A549 (cell line): ENCODE data around the gene SPATA31D1.
"Not testable (repeated sequence)": the region's sequence is repeated elsewhere in the genome, so short reads cannot be mapped to it uniquely, and the experiment has no call there.

Source experiments
- CTCF ChIP-seq: fragments of >200 bp; sonication (Bioruptor Twin); formaldehyde crosslinking; IDR thresholded peaks from 3 replicates; pipeline ENCODE4 v1.5.1; 2016
- KDM1A ChIP-seq: fragments of 200-600 bp; sonication (generic); IDR thresholded peaks from 2 replicates; pipeline ENCODE4 v1.6.1; 2016; ENCODE audit warnings: low read depth, mild to moderate bottlenecking
- NR3C1 ChIP-seq: fragments of >200 bp; sonication (Bioruptor Twin); formaldehyde crosslinking; IDR thresholded peaks from 3 replicates; pipeline ENCODE4 v1.6.1; 2017
- POLR2A ChIP-seq: IDR thresholded peaks from 2 replicates; pipeline ENCODE4 v1.6.1; 2012; ENCODE audit warnings: mild to moderate bottlenecking, low read length
- SMC3 ChIP-seq: fragments of >200 bp; sonication (Bioruptor Twin); formaldehyde crosslinking; IDR thresholded peaks from 3 replicates; pipeline ENCODE4 v1.6.1; 2018; ENCODE audit warnings: inconsistent platforms

GRCh38 chr9:81943393-81943792 lies 45.2 kb upstream of the SPATA31D1 start, which contains the start of gene SPATA31D3:
- not testable (repeated sequence) for TF ChIP-seq POLR2A, NR3C1, CTCF, KDM1A, SMC3
